Neural cell (in vitro differentiated cells): Measurements from ENCODE around the gene APOL5. TPM values are rescaled to one million over a fixed set of nuclear protein-coding genes. Genes with fewer than 3 reads are reported as not detected.
"Not testable (repeated sequence)": the region's sequence is repeated elsewhere in the genome, so short reads cannot be mapped to it uniquely, and the experiment has no call there.

Source experiments
- H2AFZ ChIP-seq: fragments of 200-600, 300-800 bp; sonication (generic), shearing (Covaris generic); 2 replicates; pipeline ENCODE4 v1.6.0; 2014; ENCODE audit warnings: low read depth, mild to moderate bottlenecking, antibody characterized with exemption, low read length, moderate library complexity
- H3F3A ChIP-seq: fragments of 200-600 bp; shearing (Covaris generic); 2 replicates; pipeline ENCODE4 v1.6.1; 2016; ENCODE audit warnings: mild to moderate bottlenecking, moderate library complexity, mixed read lengths, antibody characterized with exemption, low read length; ENCODE audit not compliant: insufficient read depth, poor library complexity, severe bottlenecking
- H3K27ac ChIP-seq: fragments of 200-600, 300-800 bp; sonication (generic), shearing (Covaris generic); 2 replicates; pipeline ENCODE4 v1.5.1; 2014; ENCODE audit warnings: mild to moderate bottlenecking, low read length, moderate library complexity
- H3K27me3 ChIP-seq: fragments of 300-800, 200-600 bp; sonication (generic), shearing (Covaris generic); 2 replicates; pipeline ENCODE4 v1.6.0; 2014; ENCODE audit warnings: mild to moderate bottlenecking, low read depth, low read length, moderate library complexity; ENCODE audit not compliant: insufficient read depth
- H3K36me3 ChIP-seq: fragments of 300-800, 200-600 bp; sonication (generic), shearing (Covaris generic); 2 replicates; pipeline ENCODE4 v1.5.1; 2014; ENCODE audit warnings: mild to moderate bottlenecking, antibody characterized with exemption, low read length, moderate library complexity; ENCODE audit not compliant: insufficient read depth
- H3K4me2 ChIP-seq: fragments of 300-800, 200-600 bp; sonication (generic), shearing (Covaris generic); 2 replicates; pipeline ENCODE4 v1.6.0; 2014; ENCODE audit warnings: mild to moderate bottlenecking, low read length
- H3K4me3 ChIP-seq: fragments of 300-800, 200-600 bp; sonication (generic), shearing (Covaris generic); 2 replicates; pipeline ENCODE4 v1.5.1; 2014; ENCODE audit warnings: mild to moderate bottlenecking, low read length, moderate library complexity
- H3K79me2 ChIP-seq: fragments of 200-600 bp; shearing (Covaris generic); replicated peaks from 2 replicates; pipeline ENCODE4 v1.6.0; 2014; ENCODE audit warnings: mild to moderate bottlenecking, low read length, moderate library complexity; ENCODE audit not compliant: insufficient read depth
- H3K9ac ChIP-seq: fragments of 300-800, 200-600 bp; sonication (generic), shearing (Covaris generic); 2 replicates; pipeline ENCODE4 v1.6.1; 2016; ENCODE audit warnings: mild to moderate bottlenecking, low read length, mixed read lengths
- H3K9me2 ChIP-seq: fragments of 200-600 bp; shearing (Covaris generic); 2 replicates; pipeline ENCODE4 v1.6.1; 2016; ENCODE audit warnings: mild to moderate bottlenecking, low read length, mixed read lengths; ENCODE audit not compliant: insufficient read depth
- H3K9me3 ChIP-seq: fragments of 200-600, 300-800 bp; sonication (generic), shearing (Covaris generic); 2 replicates; pipeline ENCODE4 v1.6.1; 2016; ENCODE audit warnings: mild to moderate bottlenecking, mixed run types, low read length, moderate library complexity, mixed read lengths
- H4K20me1 ChIP-seq: fragments of 200-600 bp; shearing (Covaris generic); 2 replicates; pipeline ENCODE4 v1.6.1; 2016; ENCODE audit warnings: mild to moderate bottlenecking, mixed run types; ENCODE audit not compliant: insufficient read depth
- CTCF ChIP-seq: fragments of 450-650 bp; IDR thresholded peaks from 2 replicates; pipeline ENCODE4 v1.5.1; 2014; ENCODE audit warnings: antibody characterized with exemption, mild to moderate bottlenecking, moderate library complexity; ENCODE audit not compliant: poor library complexity, severe bottlenecking
- EP300 ChIP-seq: fragments of 450-650 bp; conservative IDR thresholded peaks from 2 replicates; pipeline ENCODE4 v1.6.1; 2014; ENCODE audit warnings: antibody characterized with exemption, mild to moderate bottlenecking, moderate library complexity; ENCODE audit not compliant: poor library complexity, severe bottlenecking
- EZH2 ChIP-seq: fragments of 200-600, 300-800 bp; shearing (Covaris generic), sonication (generic); IDR thresholded peaks from 2 replicates; pipeline ENCODE4 v1.6.1; 2014; ENCODE audit warnings: antibody characterized with exemption, low read length, borderline replicate concordance, mild to moderate bottlenecking; ENCODE audit not compliant: insufficient read depth, poor library complexity, severe bottlenecking
- MXI1 ChIP-seq: fragments of 450-650 bp; conservative IDR thresholded peaks from 2 replicates; pipeline ENCODE4 v1.6.1; 2014; ENCODE audit warnings: antibody characterized with exemption, mild to moderate bottlenecking; ENCODE audit not compliant: poor library complexity, severe bottlenecking
- POLR2AphosphoS5 ChIP-seq: IDR thresholded peaks from 2 replicates; pipeline ENCODE4 v1.6.1; 2012
- RAD21 ChIP-seq: fragments of 450-650 bp; conservative IDR thresholded peaks from 2 replicates; pipeline ENCODE4 v1.6.1; 2014; ENCODE audit warnings: antibody characterized with exemption, mild to moderate bottlenecking, moderate library complexity
- SMC3 ChIP-seq: fragments of 450-650 bp; conservative IDR thresholded peaks from 2 replicates; pipeline ENCODE4 v1.6.1; 2014; ENCODE audit warnings: antibody characterized with exemption, mild to moderate bottlenecking, moderate library complexity; ENCODE audit not compliant: poor library complexity
- TAF1 ChIP-seq: IDR thresholded peaks from 2 replicates; pipeline ENCODE4 v1.6.1; 2012; ENCODE audit warnings: low read depth
- polyA plus RNA-seq: library from polyadenylated mRNA; depleted of rRNA; stranded (reverse); fragments of >200 nt; gene quantifications from 2 replicates; pipeline ENCODE4 v1.2.3, GENCODE V29; 2014
- TF ChIP-seq, protein P1 (sequence below): IDR thresholded peaks from 2 replicates; pipeline ENCODE4 v1.6.1; 2012; ENCODE audit warnings: borderline replicate concordance

The APOL5 gene
- polyA plus RNA-seq, 1 donor from 2014 or later, result not detected

- H3F3A ChIP-seq, result no peaks in the 10 kb centered on the region
- TF ChIP-seq POLR2AphosphoS5, result no peak
- TF ChIP-seq, protein P1, sequence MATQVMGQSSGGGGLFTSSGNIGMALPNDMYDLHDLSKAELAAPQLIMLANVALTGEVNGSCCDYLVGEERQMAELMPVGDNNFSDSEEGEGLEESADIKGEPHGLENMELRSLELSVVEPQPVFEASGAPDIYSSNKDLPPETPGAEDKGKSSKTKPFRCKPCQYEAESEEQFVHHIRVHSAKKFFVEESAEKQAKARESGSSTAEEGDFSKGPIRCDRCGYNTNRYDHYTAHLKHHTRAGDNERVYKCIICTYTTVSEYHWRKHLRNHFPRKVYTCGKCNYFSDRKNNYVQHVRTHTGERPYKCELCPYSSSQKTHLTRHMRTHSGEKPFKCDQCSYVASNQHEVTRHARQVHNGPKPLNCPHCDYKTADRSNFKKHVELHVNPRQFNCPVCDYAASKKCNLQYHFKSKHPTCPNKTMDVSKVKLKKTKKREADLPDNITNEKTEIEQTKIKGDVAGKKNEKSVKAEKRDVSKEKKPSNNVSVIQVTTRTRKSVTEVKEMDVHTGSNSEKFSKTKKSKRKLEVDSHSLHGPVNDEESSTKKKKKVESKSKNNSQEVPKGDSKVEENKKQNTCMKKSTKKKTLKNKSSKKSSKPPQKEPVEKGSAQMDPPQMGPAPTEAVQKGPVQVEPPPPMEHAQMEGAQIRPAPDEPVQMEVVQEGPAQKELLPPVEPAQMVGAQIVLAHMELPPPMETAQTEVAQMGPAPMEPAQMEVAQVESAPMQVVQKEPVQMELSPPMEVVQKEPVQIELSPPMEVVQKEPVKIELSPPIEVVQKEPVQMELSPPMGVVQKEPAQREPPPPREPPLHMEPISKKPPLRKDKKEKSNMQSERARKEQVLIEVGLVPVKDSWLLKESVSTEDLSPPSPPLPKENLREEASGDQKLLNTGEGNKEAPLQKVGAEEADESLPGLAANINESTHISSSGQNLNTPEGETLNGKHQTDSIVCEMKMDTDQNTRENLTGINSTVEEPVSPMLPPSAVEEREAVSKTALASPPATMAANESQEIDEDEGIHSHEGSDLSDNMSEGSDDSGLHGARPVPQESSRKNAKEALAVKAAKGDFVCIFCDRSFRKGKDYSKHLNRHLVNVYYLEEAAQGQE, result no peak
- no peak for TF ChIP-seq RAD21
- no peak for TF ChIP-seq MXI1
- TF ChIP-seq EP300, result no peak
- no peak for TF ChIP-seq SMC3
- TF ChIP-seq EZH2, result no peak
- TF ChIP-seq TAF1, result no peak
- no peak for TF ChIP-seq CTCF
- H4K20me1 ChIP-seq, result no peaks in the 10 kb centered on the region
- H3K27me3 ChIP-seq, result no peaks in the 10 kb centered on the region
- H3K79me2 ChIP-seq, result no peaks in the 10 kb centered on the region
- no peaks in the 10 kb centered on the region for H3K9me3 ChIP-seq
- H3K27ac ChIP-seq, result no peak overlapping the region
- no peaks in the 10 kb centered on the region for H3K36me3 ChIP-seq
- H3K4me3 ChIP-seq, result no peak overlapping the region
- H3K4me2 ChIP-seq, result no peak overlapping the region
- no peaks in the 10 kb centered on the region for H3K9me2 ChIP-seq
- H2AFZ ChIP-seq, result no peak overlapping the region
- H3K9ac ChIP-seq, result no peak overlapping the region
Observed at GRCh38 chr22:35678836-35679235, 38.8 kb upstream of the APOL5 start.

GRCh38 chr22:35679492-35679891 is 38.2 kb upstream of the APOL5 start:
- not testable (repeated sequence) for H3K4me3 ChIP-seq, H3K79me2 ChIP-seq, H3K36me3 ChIP-seq, H3K4me2 ChIP-seq, H3K9me3 ChIP-seq, H3K27me3 ChIP-seq, H2AFZ ChIP-seq, H3K27ac ChIP-seq, H3F3A ChIP-seq, H3K9me2 ChIP-seq, H4K20me1 ChIP-seq, H3K9ac ChIP-seq

GRCh38 chr22:35681454-35682052 is 36.1 kb upstream of the APOL5 start:
- no peaks in the 10 kb centered on the region for H3K79me2 ChIP-seq
- no peak overlapping the region for H3K4me2 ChIP-seq
- H3K36me3 ChIP-seq, result no peaks in the 10 kb centered on the region
- no peak overlapping the region for H3K9ac ChIP-seq
- no peaks in the 10 kb centered on the region for H3K9me3 ChIP-seq
- H3K4me3 ChIP-seq, result no peak overlapping the region
- TF ChIP-seq RAD21 (no peak), SMC3 (no peak), EP300 (no peak), TAF1 (no peak), EZH2 (no peak), MXI1 (no peak), CTCF (no peak), POLR2AphosphoS5 (no peak)
- TF ChIP-seq, protein P1, result no peak
- no peak overlapping the region for H3K27ac ChIP-seq
- no peaks in the 10 kb centered on the region for H4K20me1 ChIP-seq
- H2AFZ ChIP-seq, result no peak overlapping the region
- no peaks in the 10 kb centered on the region for H3K27me3 ChIP-seq
- no peaks in the 10 kb centered on the region for H3F3A ChIP-seq
- no peaks in the 10 kb centered on the region for H3K9me2 ChIP-seq
